ACC112 (cell line): ENCODE data around the gene KCNH1.

Experiments used
- H2AFZ ChIP-seq: fragments of 200-600 bp; sonication (generic); one replicate; pipeline ENCODE4 v1.6.0; 2017; ENCODE audit warnings: antibody characterized with exemption, low read length; ENCODE audit not compliant: unreplicated experiment
- H3K27ac ChIP-seq: fragments of 200-600 bp; sonication (generic); 2 replicates; pipeline ENCODE4 v1.5.1; 2014; ENCODE audit warnings: low read depth, mild to moderate bottlenecking, antibody characterized with exemption, low read length, moderate library complexity
- H3K27me3 ChIP-seq: fragments of 200-600 bp; sonication (generic); 2 replicates; pipeline ENCODE4 v1.6.1; 2014; ENCODE audit warnings: mild to moderate bottlenecking, antibody characterized with exemption, low read length, moderate library complexity, mixed read lengths; ENCODE audit not compliant: insufficient read depth
- H3K36me3 ChIP-seq: fragments of 200-600 bp; sonication (generic); 2 replicates; pipeline ENCODE4 v1.6.1; 2016; ENCODE audit warnings: mild to moderate bottlenecking, antibody characterized with exemption, low read length, moderate library complexity, mixed read lengths; ENCODE audit not compliant: insufficient read depth
- H3K4me1 ChIP-seq: fragments of 200-600 bp; sonication (generic); one replicate; pipeline ENCODE4 v1.6.1; 2016; ENCODE audit warnings: low read length, mixed read lengths; ENCODE audit not compliant: insufficient read depth, unreplicated experiment, control insufficient read depth
- H3K4me3 ChIP-seq: fragments of 200-600 bp; sonication (generic); 2 replicates; pipeline ENCODE4 v1.5.1; 2014; ENCODE audit warnings: mild to moderate bottlenecking, low read depth, low read length
- H3K79me2 ChIP-seq: fragments of 200-600 bp; sonication (generic); one replicate; pipeline ENCODE4 v1.6.0; 2016; ENCODE audit warnings: low read length; ENCODE audit not compliant: control insufficient read depth, unreplicated experiment, insufficient read depth

KCNH1 gene

GRCh38 chr1:210920716-210921694, 212.9 kb downstream of the KCNH1 start:
- Histone ChIP-seq H2AFZ (no peak overlapping the region), H3K27ac (no peak overlapping the region), H3K4me1 (no peaks in the 10 kb centered on the region), H3K27me3 (no peaks in the 10 kb centered on the region), H3K36me3 (no peaks in the 10 kb centered on the region), H3K4me3 (no peak overlapping the region), H3K79me2 (no peaks in the 10 kb centered on the region)

GRCh38 chr1:210920258-210920657, 213.7 kb downstream of the KCNH1 start:
- Histone ChIP-seq H3K79me2 (no peaks in the 10 kb centered on the region), H3K4me1 (no peaks in the 10 kb centered on the region), H3K27ac (no peak overlapping the region), H3K4me3 (no peak overlapping the region), H3K27me3 (no peaks in the 10 kb centered on the region), H2AFZ (no peak overlapping the region), H3K36me3 (no peaks in the 10 kb centered on the region)

GRCh38 chr1:210918893-210919292, 215.1 kb downstream of the KCNH1 start:
- H3K79me2 ChIP-seq: no peaks in the 10 kb centered on the region
- no peaks in the 10 kb centered on the region for H3K4me1 ChIP-seq
- H3K27me3 ChIP-seq: no peaks in the 10 kb centered on the region
- no peaks in the 10 kb centered on the region for H3K36me3 ChIP-seq
- H2AFZ ChIP-seq: no peak overlapping the region
- H3K27ac ChIP-seq: no peak overlapping the region
- H3K4me3 ChIP-seq: no peak overlapping the region

DNA sequence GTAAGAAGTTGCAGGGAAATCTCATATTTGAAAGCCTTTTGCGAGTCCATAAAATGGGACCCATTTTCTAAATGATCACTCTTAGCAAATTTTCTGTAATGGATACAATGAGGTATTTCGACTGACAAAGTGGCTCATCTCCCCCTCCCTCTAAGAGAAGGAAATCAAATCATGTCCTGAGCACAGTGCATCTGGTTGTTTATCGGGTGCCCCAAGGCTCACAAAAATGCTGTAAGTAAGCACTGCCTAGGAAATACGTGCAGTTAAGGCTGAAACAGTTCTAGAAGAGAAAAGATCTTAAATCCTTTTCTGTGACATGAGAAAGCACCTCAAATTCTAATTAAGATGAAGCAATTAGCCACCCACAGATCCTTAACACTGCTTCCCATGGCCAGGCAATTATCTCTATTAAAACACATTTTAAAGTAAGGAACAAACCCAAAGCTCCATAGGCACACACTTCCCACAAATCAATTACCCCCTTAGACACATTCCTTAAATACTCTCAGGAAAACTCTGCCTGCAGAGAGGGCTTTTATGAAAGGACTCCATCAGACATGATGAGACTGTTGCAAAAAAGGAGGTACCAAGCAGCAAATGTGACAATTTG, 216.3 kb downstream of the KCNH1 start:
- no peaks in the 10 kb centered on the region for H3K79me2 ChIP-seq
- H3K27ac ChIP-seq: no peak overlapping the region
- H3K4me3 ChIP-seq: no peak overlapping the region
- no peaks in the 10 kb centered on the region for H3K36me3 ChIP-seq
- no peaks in the 10 kb centered on the region for H3K4me1 ChIP-seq
- H3K27me3 ChIP-seq: no peaks in the 10 kb centered on the region
- no peak overlapping the region for H2AFZ ChIP-seq

DNA sequence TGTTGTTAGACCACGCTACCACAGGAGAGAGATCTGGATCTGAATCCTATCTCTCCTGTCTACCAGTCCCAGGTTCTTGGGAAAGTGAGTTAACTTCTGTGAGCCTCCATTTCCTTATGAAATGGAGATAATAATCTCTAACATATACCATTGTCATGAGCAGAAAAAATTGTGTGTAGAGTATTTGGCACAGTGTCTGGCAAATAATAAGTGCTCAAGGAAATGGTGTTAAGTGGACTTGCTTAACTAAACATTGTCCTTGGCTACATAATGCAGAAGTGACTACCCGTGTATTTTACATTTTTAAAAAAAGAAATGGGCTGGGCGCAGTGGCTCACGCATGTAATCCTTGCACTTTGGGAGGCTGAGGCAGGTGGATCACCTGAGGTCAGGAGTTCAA, 217.4 kb downstream of the KCNH1 start:
- Histone ChIP-seq H3K36me3 (no peaks in the 10 kb centered on the region), H2AFZ (no peak overlapping the region), H3K27ac (no peak overlapping the region), H3K79me2 (no peaks in the 10 kb centered on the region), H3K4me3 (no peak overlapping the region), H3K27me3 (no peaks in the 10 kb centered on the region), H3K4me1 (no peaks in the 10 kb centered on the region)

GRCh38 chr1:210915890-210916507, 217.9 kb downstream of the KCNH1 start:
- no peaks in the 10 kb centered on the region for H3K79me2 ChIP-seq
- H3K36me3 ChIP-seq: no peaks in the 10 kb centered on the region
- no peaks in the 10 kb centered on the region for H3K4me1 ChIP-seq
- no peak overlapping the region for H3K27ac ChIP-seq
- H3K27me3 ChIP-seq: no peaks in the 10 kb centered on the region
- no peak overlapping the region for H2AFZ ChIP-seq
- H3K4me3 ChIP-seq: no peak overlapping the region

DNA sequence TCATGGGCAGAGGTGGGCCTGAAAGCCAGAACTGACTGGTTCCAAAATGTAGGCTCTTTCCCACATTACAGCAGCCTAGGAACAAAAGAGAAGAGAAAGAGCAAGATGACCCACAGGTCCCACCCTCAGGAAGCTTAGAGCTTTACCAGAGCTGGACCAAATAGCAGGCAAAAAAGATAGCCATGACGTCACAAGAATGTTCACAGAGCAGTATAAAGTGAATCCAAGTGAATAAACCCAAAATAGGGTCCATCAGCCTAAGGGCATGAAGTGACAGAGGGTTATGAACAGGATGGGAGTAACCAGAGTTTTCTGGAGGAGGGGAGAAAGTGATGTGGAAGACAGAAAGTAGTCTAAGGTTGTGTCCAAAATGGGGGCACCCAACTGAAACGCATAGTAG, 221.2 kb downstream of the KCNH1 start:
- H3K4me3 ChIP-seq: no peak overlapping the region
- no peaks in the 10 kb centered on the region for H3K36me3 ChIP-seq
- no peaks in the 10 kb centered on the region for H3K4me1 ChIP-seq
- no peaks in the 10 kb centered on the region for H3K27me3 ChIP-seq
- no peak overlapping the region for H3K27ac ChIP-seq
- no peaks in the 10 kb centered on the region for H3K79me2 ChIP-seq
- H2AFZ ChIP-seq: no peak overlapping the region

DNA sequence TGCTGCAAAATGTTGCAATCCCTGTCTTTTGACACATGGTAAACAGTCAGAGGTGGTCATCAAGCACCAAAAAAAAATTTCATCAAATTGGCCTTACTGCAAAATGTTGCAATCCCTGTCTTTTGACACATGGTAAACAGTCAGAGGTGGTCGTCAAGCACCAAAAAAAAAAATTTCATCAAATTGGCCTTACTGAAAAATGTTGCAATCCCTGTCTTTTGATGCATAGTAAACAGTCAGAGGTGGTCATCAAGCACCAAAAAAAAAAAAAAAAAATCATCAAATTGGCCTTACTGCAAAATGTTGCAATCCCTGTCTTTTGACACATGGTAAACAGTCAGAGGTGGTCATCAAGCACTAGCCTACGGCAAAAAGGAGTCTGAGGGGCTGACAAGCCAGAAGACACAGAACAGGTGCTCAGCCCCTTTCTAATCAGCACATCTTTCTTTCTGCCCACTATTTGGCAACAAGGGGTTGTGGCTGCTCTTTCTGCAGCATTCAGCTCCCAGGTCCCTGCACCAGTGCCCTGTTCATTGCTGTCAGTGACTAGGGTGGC, 223.8 kb downstream of the KCNH1 start:
- no peaks in the 10 kb centered on the region for H3K4me1 ChIP-seq
- H3K27me3 ChIP-seq: no peaks in the 10 kb centered on the region
- H3K27ac ChIP-seq: no peak overlapping the region
- no peaks in the 10 kb centered on the region for H3K36me3 ChIP-seq
- no peak overlapping the region for H2AFZ ChIP-seq
- no peak overlapping the region for H3K4me3 ChIP-seq
- no peaks in the 10 kb centered on the region for H3K79me2 ChIP-seq

GRCh38 chr1:210908791-210909190, 225.2 kb downstream of the KCNH1 start:
- no peaks in the 10 kb centered on the region for H3K27me3 ChIP-seq

DNA sequence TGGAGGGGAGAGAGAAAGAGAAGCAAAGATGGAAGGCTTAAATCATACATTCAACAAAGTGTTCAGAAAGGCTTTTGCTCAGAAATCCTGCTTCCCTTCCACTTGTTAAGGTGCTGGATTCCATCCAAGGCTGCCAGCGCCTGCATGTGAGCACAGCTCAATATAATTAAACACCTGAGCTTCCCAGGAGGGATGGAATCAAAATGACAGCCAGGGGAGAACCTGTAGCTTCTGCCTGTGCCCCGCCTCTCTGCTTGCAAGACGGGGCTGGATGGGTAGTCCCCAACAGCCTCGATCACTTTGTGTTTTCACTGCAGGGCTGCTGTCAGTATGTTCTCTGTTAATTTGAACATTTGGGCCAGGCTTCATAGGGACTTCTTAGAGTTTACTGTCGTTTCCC, 225.7 kb downstream of the KCNH1 start:
- Histone ChIP-seq H3K36me3 (no peaks in the 10 kb centered on the region), H3K4me3 (no peak overlapping the region), H3K27me3 (no peaks in the 10 kb centered on the region), H3K79me2 (no peaks in the 10 kb centered on the region), H3K4me1 (no peaks in the 10 kb centered on the region), H3K27ac (no peak overlapping the region), H2AFZ (no peak overlapping the region)

More at GRCh38 chr1:210908791-210909190, 225.2 kb downstream of the KCNH1 start:
- Histone ChIP-seq H3K4me1 (no peaks in the 10 kb centered on the region), H3K27ac (no peak overlapping the region), H3K36me3 (no peaks in the 10 kb centered on the region), H3K79me2 (no peaks in the 10 kb centered on the region), H2AFZ (no peak overlapping the region), H3K4me3 (no peak overlapping the region)
